NCI-H1436 (cell line): Measurements from ENCODE around the gene PCDHGB5.
A peak's percentile ranks its signal among the peaks of the same experiment; 100 is the strongest.
"Not testable (repeated sequence)": the region's sequence is repeated elsewhere in the genome, so short reads cannot be mapped to it uniquely, and the experiment has no call there.

ENCODE experiments used
- DNase-seq: peaks from one replicate; lab custom pipeline; 2025; lab: John Stamatoyannopoulos, UW

PCDHGB5 gene

GRCh38 chr5:141397756-141398551 lies at the start of gene PCDHGB5:
TSS of gene PCDHGB5 (plus strand) at chr5:141397947. CDS start at chr5:141398128, 181 bp downstream.
- not testable (repeated sequence) for DNase-seq

- peak; percentile 39 for DNase-seq
These were observed 47.7 kb upstream of the PCDHGB5 start, which contains the start of gene PCDHGB1 for GRCh38 chr5:141349917-141350619. TSS of gene PCDHGB1 (plus strand) at chr5:141350099. CDS start at chr5:141350261, 162 bp downstream.

GRCh38 chr5:141351591-141351990 lies 46.2 kb upstream of the PCDHGB5 start:
- no peak for DNase-seq

GRCh38 chr5:141354900-141355469 lies 42.8 kb upstream of the PCDHGB5 start, which contains the start of gene PCDHGA4:
TSS of gene PCDHGA4 (plus strand) at chr5:141355021. CDS start at chr5:141355108, 87 bp downstream.
- DNase-seq: no peak

GRCh38 chr5:141355641-141356040 lies 42.1 kb upstream of the PCDHGB5 start:
- DNase-seq: no peak

GRCh38 chr5:141356133-141356532 lies 41.6 kb upstream of the PCDHGB5 start:
- DNase-seq: no peak

- DNase-seq: no peak
These were observed 40.8 kb upstream of the PCDHGB5 start for GRCh38 chr5:141356950-141357349.

- DNase-seq: no peak
These were observed 37.8 kb upstream of the PCDHGB5 start, which contains the start of gene PCDHGB2 for GRCh38 chr5:141359790-141360426. TSS of gene PCDHGB2 (plus strand) at chr5:141359994. CDS start at chr5:141360136, 142 bp downstream.

- DNase-seq: no peak
These were observed 37.1 kb upstream of the PCDHGB5 start for GRCh38 chr5:141360685-141361084.

- DNase-seq: no peak
These were observed 35.0 kb upstream of the PCDHGB5 start for GRCh38 chr5:141362719-141363118.

- DNase-seq: no peak
These were observed 33.6 kb upstream of the PCDHGB5 start, which contains the start of gene PCDHGA5 for GRCh38 chr5:141363952-141364660. TSS of gene PCDHGA5 (plus strand) at chr5:141364162. CDS start at chr5:141364331, 169 bp downstream.

- no peak for DNase-seq
These were observed 31.5 kb upstream of the PCDHGB5 start for GRCh38 chr5:141366016-141366896.

- DNase-seq: no peak
These were observed 27.5 kb upstream of the PCDHGB5 start, which contains the start of gene PCDHGB3 for GRCh38 chr5:141369994-141370848. TSS of gene PCDHGB3 (plus strand) at chr5:141370242. CDS start at chr5:141370395, 153 bp downstream.

GRCh38 chr5:141371572-141372475 lies 25.9 kb upstream of the PCDHGB5 start:
- no peak for DNase-seq

- DNase-seq: no peak
These were observed 24.0 kb upstream of the PCDHGB5 start, which contains the start of gene PCDHGA6 for GRCh38 chr5:141373673-141374317. TSS of gene PCDHGA6 (plus strand) at chr5:141373891. CDS start at chr5:141374084, 193 bp downstream.

GRCh38 chr5:141374627-141375026 lies 23.1 kb upstream of the PCDHGB5 start:
- no peak for DNase-seq

- DNase-seq: not testable (repeated sequence)
These were observed 22.1 kb upstream of the PCDHGB5 start for GRCh38 chr5:141375444-141376155.
